Adrenal gland (tissue), 12 donors: ENCODE measurements around the gene GPR37L1. TPM values are rescaled to one million over a fixed set of nuclear protein-coding genes. Genes with fewer than 3 reads are reported as not detected.

Experiments
- DNase-seq, 7 donors: peaks; one replicate each; pipeline ENCODE4 v3.0.0-alpha.2; 2019 to 2020
- H3K27ac ChIP-seq, 5 donors: fragments of 200-600 bp; sonication (generic) in 4 of 5; 1 replicate in 3 of 5; 2 replicates in 2 of 5; pipeline versions ENCODE4 v1.5.1 to v1.8.0; 2016 to 2020; ENCODE audit warnings: mild to moderate bottlenecking in 1 of 5
- H3K27me3 ChIP-seq: fragments of 200-600 bp; 2 replicates; pipeline ENCODE4 v1.8.0; 2021
- H3K36me3 ChIP-seq, 2 donors: fragments of 200-600 bp; replicated peaks in 1 of 2; 1 replicate in 1 of 2; 2 replicates in 1 of 2; pipeline versions ENCODE4 v1.5.1 to v1.8.0; 2018 to 2022
- H3K4me1 ChIP-seq, 2 donors: fragments of 200-600 bp; replicated peaks in 1 of 2; 1 replicate in 1 of 2; 2 replicates in 1 of 2; pipeline versions ENCODE4 v1.5.1 to v1.8.0; 2018 to 2021
- H3K4me3 ChIP-seq, 4 donors: fragments of 200-600 bp; sonication (generic) in 3 of 4; one replicate each; pipeline ENCODE4 v1.5.1; 2016 to 2018
- H3K9me3 ChIP-seq, 3 donors: fragments of 200-600 bp; sonication (generic) in 1 of 3; replicated peaks in 1 of 3; 1 replicate in 2 of 3; 2 replicates in 1 of 3; pipeline versions ENCODE4 v1.5.1 to v1.8.0; 2016 to 2021
- POLR2A ChIP-seq, 2 donors: fragments of 450-650 bp; IDR thresholded peaks; one replicate each; pipeline ENCODE4 v1.6.1; 2017; ENCODE audit warnings: antibody characterized with exemption in 2 of 2, mild to moderate bottlenecking in 2 of 2, moderate library complexity in 1 of 2
- WGBS, 4 donors: extraction: QIAGEN DNeasy Blood & Tissue Kit in 2 of 4; methylation state at CpG; one replicate each; pipeline versions ENCODE4 v1.1.5 to v1.1.7; 2013 to 2017; 5-methylcytosine and 5-hydroxymethylcytosine counted together
- intact Hi-C, 2 donors: fragments of 100-400 bp; cut with DNase I; formaldehyde crosslinking; loops; one replicate each; pipeline versions ENCODE4 v1.14.1 to v1.15.0; 2022 to 2023
- polyA plus RNA-seq, 3 donors: library from polyadenylated mRNA; stranded (reverse); fragments of 200-250 nt in 2 of 3; fragments of 350-450 nt in 1 of 3; fragmentation: Illumina TruSeq in 1 of 3; extraction: RNeasy Lipid Tissue Mini Kit (QIAGEN cat#74804) in 1 of 3; gene quantifications; one replicate each; pipeline ENCODE4 v1.2.3, GENCODE V29; 2013 to 2014
- total RNA-seq, 9 donors: library from RNA; depleted of rRNA in 4 of 9; stranded (reverse); fragments of >200 nt in 4 of 9; fragments of 120-200 nt in 1 of 9; fragmentation: NEBNext Ultra II Directional in 1 of 9; extraction: Animal tissue kit (Norgen Biotek cat#: 25700) in 1 of 9; gene quantifications; one replicate each; pipeline versions ENCODE4 v1.1.0 to v1.2.4, GENCODE V29; 2013 to 2023
- TF ChIP-seq, protein P1 (sequence below), 6 experiments: fragments of 450-650 bp in 4 of 6; fragments of 200-600 bp in 2 of 6; sonication (generic) in 1 of 6; IDR thresholded peaks; 1 replicate in 5 of 6; 2 replicates in 1 of 6; pipeline versions ENCODE4 v1.5.1 to v1.8.0; 2016 to 2021; ENCODE audit warnings: antibody characterized with exemption in 6 of 6, mild to moderate bottlenecking in 2 of 6, moderate library complexity in 1 of 6
- donor health status: healthy with polysubstance abuse.
- donor health status: Bipolar disorder and iron deficiency.
- donor health status: DM: yes; HTN: yes; CAD: no.
- donor health status: DM: no; HTN: no; CAD: no.
- donor health status: DM: no; HTN: no; CAD: no.
- donor health status: DM: yes; HTN: yes; CAD: no.

GPR37L1 gene
- total and polyA plus RNA-seq, 12 donors, result under 0.01 to 0.49 (median 0.24) TPM; not detected in 1

DNA sequence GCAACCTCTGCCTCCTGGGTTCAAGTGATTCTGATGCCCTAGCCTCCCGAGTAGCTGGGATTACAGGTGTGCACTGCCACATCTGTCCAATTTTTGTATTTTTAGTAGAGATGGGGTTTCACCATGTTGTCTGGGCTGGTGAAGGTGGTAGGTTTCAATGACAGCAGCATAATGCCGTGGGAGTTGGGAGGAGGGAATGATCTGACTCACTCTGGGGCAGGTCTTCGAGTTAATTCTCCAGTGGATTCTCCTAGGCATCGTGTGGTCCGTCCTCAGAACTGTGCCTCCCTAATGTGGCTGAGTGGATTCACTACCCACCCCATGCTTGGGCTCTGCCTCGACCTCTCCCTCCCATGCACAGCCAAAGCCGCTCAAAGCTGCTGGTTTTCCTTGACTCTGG is 1.7 kb upstream of the GPR37L1 start:
- no peak overlapping the region for H3K4me3 ChIP-seq
- H3K27me3 ChIP-seq, result no peaks in the 10 kb centered on the region
- no peak overlapping the region for H3K27ac ChIP-seq
- no peaks in the 10 kb centered on the region for H3K4me1 ChIP-seq
- intact Hi-C loops, result loop anchor here (10.0 kb wide), 1 partner anchor 226 kb away; no protein-coding TSS in a partner anchor
- no peaks in the 10 kb centered on the region for H3K36me3 ChIP-seq
- WGBS, 4 donors, result 47 to 62% (median 60%) methylated on average over 7 of the region's 7 CpGs
- DNase-seq, result no peak
- no peaks in the 10 kb centered on the region for H3K9me3 ChIP-seq
- no peak for TF ChIP-seq POLR2A (IDR thresholded peaks at IDR 0.05)

DNA sequence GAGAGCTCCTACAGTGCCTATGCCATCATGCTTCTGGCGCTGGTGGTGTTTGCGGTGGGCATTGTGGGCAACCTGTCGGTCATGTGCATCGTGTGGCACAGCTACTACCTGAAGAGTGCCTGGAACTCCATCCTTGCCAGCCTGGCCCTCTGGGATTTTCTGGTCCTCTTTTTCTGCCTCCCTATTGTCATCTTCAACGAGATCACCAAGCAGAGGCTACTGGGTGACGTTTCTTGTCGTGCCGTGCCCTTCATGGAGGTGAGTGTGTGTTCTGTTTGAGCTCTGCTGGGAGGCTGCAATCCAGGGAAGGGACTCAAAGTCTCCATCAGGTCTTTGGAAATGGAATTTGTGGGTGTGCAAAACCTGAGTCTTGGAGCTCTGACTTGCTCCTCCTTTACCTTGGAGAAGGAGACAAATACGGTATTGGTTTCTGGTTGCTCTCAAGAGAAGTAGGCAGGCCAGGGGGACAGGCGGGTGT is 658 bp downstream of the GPR37L1 start:
- Histone ChIP-seq H3K36me3 (no peaks in the 10 kb centered on the region), H3K27ac (no peak overlapping the region), H3K27me3 (no peaks in the 10 kb centered on the region), H3K4me1 (no peaks in the 10 kb centered on the region), H3K4me3 (no peak overlapping the region), H3K9me3 (no peaks in the 10 kb centered on the region)
- DNase-seq, result no peak
- TF ChIP-seq POLR2A (IDR thresholded peaks at IDR 0.05), result no peak
- TF ChIP-seq, protein P1, sequence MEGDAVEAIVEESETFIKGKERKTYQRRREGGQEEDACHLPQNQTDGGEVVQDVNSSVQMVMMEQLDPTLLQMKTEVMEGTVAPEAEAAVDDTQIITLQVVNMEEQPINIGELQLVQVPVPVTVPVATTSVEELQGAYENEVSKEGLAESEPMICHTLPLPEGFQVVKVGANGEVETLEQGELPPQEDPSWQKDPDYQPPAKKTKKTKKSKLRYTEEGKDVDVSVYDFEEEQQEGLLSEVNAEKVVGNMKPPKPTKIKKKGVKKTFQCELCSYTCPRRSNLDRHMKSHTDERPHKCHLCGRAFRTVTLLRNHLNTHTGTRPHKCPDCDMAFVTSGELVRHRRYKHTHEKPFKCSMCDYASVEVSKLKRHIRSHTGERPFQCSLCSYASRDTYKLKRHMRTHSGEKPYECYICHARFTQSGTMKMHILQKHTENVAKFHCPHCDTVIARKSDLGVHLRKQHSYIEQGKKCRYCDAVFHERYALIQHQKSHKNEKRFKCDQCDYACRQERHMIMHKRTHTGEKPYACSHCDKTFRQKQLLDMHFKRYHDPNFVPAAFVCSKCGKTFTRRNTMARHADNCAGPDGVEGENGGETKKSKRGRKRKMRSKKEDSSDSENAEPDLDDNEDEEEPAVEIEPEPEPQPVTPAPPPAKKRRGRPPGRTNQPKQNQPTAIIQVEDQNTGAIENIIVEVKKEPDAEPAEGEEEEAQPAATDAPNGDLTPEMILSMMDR (IDR thresholded peaks at IDR 0.05), result no peak
- 85 to 95% (median 92%) methylated on average over 2 to 10 of the region's 10 CpGs for WGBS, 4 donors
- intact Hi-C loops, result loop anchor here (10.0 kb wide), 1 partner anchor 229 kb away; no protein-coding TSS in a partner anchor

DNA sequence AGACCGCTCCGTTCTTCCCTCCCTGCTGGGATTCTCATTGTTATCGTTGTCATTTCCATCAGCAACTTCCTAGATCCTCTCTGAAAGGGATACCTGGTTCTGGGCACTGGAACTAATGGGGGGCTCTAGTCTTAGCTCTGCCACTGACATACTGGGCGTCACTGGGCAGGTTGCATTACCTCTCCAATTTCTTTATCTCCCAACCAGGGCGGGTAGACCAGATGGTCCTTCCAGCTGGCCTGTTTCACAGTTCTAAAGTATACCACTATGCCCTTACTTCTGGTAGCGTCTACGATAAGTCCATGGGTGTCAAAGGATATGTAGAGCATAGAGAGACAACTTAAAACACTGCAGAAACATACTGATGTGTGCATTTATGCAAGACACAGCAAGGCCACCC is 1.4 kb downstream of the GPR37L1 start:
- H3K9me3 ChIP-seq, result no peaks in the 10 kb centered on the region
- H3K36me3 ChIP-seq, result no peaks in the 10 kb centered on the region
- intact Hi-C loops, result loop anchor here (10.0 kb wide), 1 partner anchor 229 kb away; no protein-coding TSS in a partner anchor
- H3K4me1 ChIP-seq, result no peaks in the 10 kb centered on the region
- no peak overlapping the region for H3K27ac ChIP-seq
- DNase-seq, result no peak
- H3K27me3 ChIP-seq, result no peaks in the 10 kb centered on the region
- H3K4me3 ChIP-seq, result no peak overlapping the region
- TF ChIP-seq, protein P1 (IDR thresholded peaks at IDR 0.05), result no peak
- no peak for TF ChIP-seq POLR2A (IDR thresholded peaks at IDR 0.05)
- 86 to 89% (median 89%) methylated on average over 7 of the region's 7 CpGs for WGBS, 4 donors

DNA sequence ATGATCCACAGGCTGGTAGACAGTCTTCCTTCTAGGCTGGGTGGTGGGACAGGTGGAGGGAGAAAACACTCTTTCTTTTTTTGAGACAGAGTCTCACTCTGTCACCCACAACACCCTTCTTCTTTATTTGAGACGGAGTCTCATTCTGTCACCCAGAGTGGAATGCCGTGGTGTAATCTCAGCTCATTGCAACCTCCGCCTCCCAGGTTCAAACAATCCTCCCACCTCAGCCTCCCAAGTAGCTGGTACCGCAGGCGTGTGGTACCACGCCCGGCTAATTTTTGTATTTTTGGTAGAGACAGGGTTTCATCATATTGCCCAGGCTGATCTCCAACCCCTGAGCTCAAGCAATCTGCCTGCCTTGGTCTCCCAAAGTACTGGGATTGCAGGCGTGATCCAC is 2.9 kb downstream of the GPR37L1 start:
- WGBS, 4 donors, result 94 to 98% (median 96%) methylated on average over 8 of the region's 8 CpGs
- TF ChIP-seq POLR2A (IDR thresholded peaks at IDR 0.05), result no peak
- TF ChIP-seq, protein P1 (IDR thresholded peaks at IDR 0.05), result no peak
- no peaks in the 10 kb centered on the region for H3K9me3 ChIP-seq
- H3K4me1 ChIP-seq, result peaks cover 6 to 11% of the 10 kb centered on the region in 2 donors
- no peak overlapping the region for H3K27ac ChIP-seq
- DNase-seq, result no peak
- no peaks in the 10 kb centered on the region for H3K27me3 ChIP-seq
- intact Hi-C loops, result loop anchor here (10.0 kb wide), 1 partner anchor 231 kb away; no protein-coding TSS in a partner anchor
- no peaks in the 10 kb centered on the region for H3K36me3 ChIP-seq
- H3K4me3 ChIP-seq, result no peak overlapping the region

DNA sequence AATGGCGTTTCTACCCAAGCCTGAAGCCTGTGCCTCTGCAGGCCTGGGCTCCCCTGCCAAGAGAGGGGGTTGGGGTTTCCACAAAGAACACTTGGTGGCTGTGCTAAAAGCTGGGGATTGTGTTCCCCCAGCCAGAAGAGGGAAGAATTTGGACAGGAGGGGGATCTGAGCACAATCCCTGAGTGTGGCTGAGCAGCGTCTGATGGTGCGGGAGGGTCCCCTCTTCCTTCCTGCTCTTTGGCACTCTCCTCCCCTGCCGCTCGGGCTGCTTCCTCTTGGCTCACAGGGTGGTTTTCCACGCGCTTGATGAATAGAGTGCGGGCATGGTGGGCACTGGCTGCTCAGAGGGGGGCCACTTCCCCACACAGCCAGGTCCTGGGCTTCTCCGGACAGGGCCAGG is 3.7 kb downstream of the GPR37L1 start:
- Histone ChIP-seq H3K4me3 (no peak overlapping the region), H3K36me3 (no peaks in the 10 kb centered on the region), H3K27me3 (no peaks in the 10 kb centered on the region), H3K9me3 (no peaks in the 10 kb centered on the region), H3K4me1 (peaks cover 15 to 19% of the 10 kb centered on the region in 2 donors), H3K27ac (no peak overlapping the region)
- no peak for DNase-seq
- WGBS, 4 donors, result 50 to 68% (median 56%) methylated on average over 9 of the region's 9 CpGs
- TF ChIP-seq, protein P1 (IDR thresholded peaks at IDR 0.05), result no peak
- TF ChIP-seq POLR2A (IDR thresholded peaks at IDR 0.05), result no peak
- intact Hi-C loops, result loop anchor here (10.0 kb wide), 1 partner anchor 232 kb away; no protein-coding TSS in a partner anchor
